Upper lobe of left lung (tissue), 4 donors: ENCODE measurements around the gene ZBTB16.

Experiments
- POLR2A ChIP-seq, 4 donors: fragments of 450-650 bp; IDR thresholded peaks; one replicate each; pipeline ENCODE4 v1.5.1; 2016 to 2017; ENCODE audit warnings: antibody characterized with exemption in 4 of 4, mild to moderate bottlenecking in 2 of 4
- POLR2AphosphoS5 ChIP-seq, 2 donors: sonication (generic); formaldehyde crosslinking; IDR thresholded peaks; one replicate each; pipeline ENCODE4 v1.5.1; 2017; ENCODE audit warnings: antibody characterized with exemption in 2 of 2
- TF ChIP-seq, protein P1 (sequence below), 6 experiments: fragments of 450-650 bp in 4 of 6; fragments of 200-600 bp in 2 of 6; sonication (generic) in 2 of 6; IDR thresholded peaks; one replicate each; pipeline ENCODE4 v1.5.1; 2016 to 2019; ENCODE audit warnings: antibody characterized with exemption in 6 of 6

DNA sequence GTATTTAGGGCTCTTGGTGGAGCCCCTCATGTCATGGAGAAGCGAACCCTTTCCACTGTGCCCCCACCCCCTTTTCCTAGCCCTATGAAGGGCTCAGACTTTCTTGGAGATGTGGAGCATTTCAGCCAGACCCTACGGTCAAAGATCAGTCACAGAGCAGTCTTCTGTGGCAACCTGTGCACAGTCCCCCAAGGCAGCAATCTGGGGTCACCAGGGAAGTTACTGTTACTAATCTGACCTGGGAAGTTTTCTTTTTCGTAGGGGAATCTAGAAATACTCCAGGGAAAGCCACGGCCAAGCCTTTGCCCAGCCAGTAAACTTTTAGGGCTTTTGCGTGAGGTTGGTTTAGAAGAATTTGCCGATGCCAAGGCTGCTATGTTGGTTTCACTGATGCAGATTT, 50.6 kb downstream of the ZBTB16 start:
- TF ChIP-seq POLR2AphosphoS5 (IDR thresholded peaks at IDR 0.05) (no peak), POLR2A (IDR thresholded peaks at IDR 0.05) (no peak)
- TF ChIP-seq, protein P1, sequence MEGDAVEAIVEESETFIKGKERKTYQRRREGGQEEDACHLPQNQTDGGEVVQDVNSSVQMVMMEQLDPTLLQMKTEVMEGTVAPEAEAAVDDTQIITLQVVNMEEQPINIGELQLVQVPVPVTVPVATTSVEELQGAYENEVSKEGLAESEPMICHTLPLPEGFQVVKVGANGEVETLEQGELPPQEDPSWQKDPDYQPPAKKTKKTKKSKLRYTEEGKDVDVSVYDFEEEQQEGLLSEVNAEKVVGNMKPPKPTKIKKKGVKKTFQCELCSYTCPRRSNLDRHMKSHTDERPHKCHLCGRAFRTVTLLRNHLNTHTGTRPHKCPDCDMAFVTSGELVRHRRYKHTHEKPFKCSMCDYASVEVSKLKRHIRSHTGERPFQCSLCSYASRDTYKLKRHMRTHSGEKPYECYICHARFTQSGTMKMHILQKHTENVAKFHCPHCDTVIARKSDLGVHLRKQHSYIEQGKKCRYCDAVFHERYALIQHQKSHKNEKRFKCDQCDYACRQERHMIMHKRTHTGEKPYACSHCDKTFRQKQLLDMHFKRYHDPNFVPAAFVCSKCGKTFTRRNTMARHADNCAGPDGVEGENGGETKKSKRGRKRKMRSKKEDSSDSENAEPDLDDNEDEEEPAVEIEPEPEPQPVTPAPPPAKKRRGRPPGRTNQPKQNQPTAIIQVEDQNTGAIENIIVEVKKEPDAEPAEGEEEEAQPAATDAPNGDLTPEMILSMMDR (IDR thresholded peaks at IDR 0.05): no peak
